Brain microvascular endothelial cell (primary cell): ENCODE data around the gene PKIB.
"Not testable (repeated sequence)": the region's sequence is repeated elsewhere in the genome, so short reads cannot be mapped to it uniquely, and the experiment has no call there.

ENCODE experiments used
- DNase-seq: peaks from one replicate; pipeline ENCODE4 v3.0.0-alpha.2; 2020
- H3K27ac ChIP-seq: fragments of 250-450 bp; sonication (Bioruptor Pico); 2 replicates; pipeline ENCODE4 v1.5.1; 2020; ENCODE audit warnings: mild to moderate bottlenecking, moderate library complexity
- H3K27me3 ChIP-seq: fragments of 250-450 bp; sonication (Bioruptor Pico); replicated peaks from 2 replicates; pipeline ENCODE4 v1.5.1; 2020; ENCODE audit warnings: mild to moderate bottlenecking
- H3K36me3 ChIP-seq: fragments of 250-450 bp; sonication (Bioruptor Pico); replicated peaks from 2 replicates; pipeline ENCODE4 v1.5.1; 2020; ENCODE audit warnings: mild to moderate bottlenecking
- H3K4me3 ChIP-seq: 2 replicates; pipeline ENCODE4 v1.5.1; 2011; ENCODE audit warnings: low read depth, mild to moderate bottlenecking, control low read depth, low read length, moderate library complexity
- in situ Hi-C: cut with HindIII; loops from 2 replicates; pipeline ENCODE4 v1.10.0; 2017; ENCODE audit warnings: low sequenced_read_pairs, low pct_ligation_motif_present
- TF ChIP-seq, protein P1 (sequence below): IDR thresholded peaks from 2 replicates; pipeline ENCODE4 v1.5.1; 2011; ENCODE audit warnings: low read depth, mild to moderate bottlenecking, moderate library complexity, low read length, control low read depth, inconsistent platforms; ENCODE audit errors: missing control alignments

The PKIB gene

DNA sequence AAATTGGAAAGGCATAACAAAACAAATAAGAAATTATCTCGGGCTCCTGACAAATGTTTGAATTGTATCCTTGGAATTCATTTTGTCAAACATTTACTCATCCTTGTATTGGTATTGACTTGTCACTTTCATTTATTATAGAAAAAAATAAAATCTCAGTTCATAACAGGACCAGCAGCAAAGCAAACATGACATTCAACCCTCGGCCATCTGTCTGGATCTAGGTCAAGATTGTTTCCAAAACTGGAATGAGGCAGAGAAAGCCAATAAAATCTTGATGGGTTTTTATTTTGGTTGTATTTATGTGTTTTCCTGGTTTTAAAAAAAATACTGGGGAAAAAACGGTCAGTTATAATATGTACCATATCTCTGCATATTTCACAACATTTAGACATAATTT lies 126.4 kb downstream of the PKIB start:
- in situ Hi-C loops: loop anchor here (25.0 kb wide), 1 partner anchor 101 kb away; no protein-coding TSS in a partner anchor
- DNase-seq: no peak
- Histone ChIP-seq H3K36me3 (no peaks in the 10 kb centered on the region), H3K4me3 (no peak overlapping the region), H3K27me3 (no peaks in the 10 kb centered on the region), H3K27ac (no peak overlapping the region)
- TF ChIP-seq, protein P1, sequence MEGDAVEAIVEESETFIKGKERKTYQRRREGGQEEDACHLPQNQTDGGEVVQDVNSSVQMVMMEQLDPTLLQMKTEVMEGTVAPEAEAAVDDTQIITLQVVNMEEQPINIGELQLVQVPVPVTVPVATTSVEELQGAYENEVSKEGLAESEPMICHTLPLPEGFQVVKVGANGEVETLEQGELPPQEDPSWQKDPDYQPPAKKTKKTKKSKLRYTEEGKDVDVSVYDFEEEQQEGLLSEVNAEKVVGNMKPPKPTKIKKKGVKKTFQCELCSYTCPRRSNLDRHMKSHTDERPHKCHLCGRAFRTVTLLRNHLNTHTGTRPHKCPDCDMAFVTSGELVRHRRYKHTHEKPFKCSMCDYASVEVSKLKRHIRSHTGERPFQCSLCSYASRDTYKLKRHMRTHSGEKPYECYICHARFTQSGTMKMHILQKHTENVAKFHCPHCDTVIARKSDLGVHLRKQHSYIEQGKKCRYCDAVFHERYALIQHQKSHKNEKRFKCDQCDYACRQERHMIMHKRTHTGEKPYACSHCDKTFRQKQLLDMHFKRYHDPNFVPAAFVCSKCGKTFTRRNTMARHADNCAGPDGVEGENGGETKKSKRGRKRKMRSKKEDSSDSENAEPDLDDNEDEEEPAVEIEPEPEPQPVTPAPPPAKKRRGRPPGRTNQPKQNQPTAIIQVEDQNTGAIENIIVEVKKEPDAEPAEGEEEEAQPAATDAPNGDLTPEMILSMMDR: no peak

DNA sequence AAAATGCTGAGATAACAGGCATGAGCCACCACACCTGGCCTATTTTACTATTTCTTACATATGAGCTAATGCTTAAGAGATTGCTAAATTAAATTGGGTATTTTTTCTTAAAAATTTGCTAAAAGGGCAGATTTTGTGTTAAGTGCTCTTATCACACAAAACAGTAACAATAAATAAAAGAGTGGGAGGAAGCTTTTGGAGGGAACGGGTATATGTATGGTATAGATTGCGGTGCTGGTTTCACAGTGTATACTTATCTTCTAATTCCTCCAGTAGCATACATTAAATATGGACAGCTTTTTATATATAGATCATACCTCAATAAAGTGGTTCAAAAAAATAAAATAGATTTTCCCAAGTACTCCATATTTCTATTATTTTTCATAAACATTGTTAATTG lies 129.9 kb downstream of the PKIB start:
- H3K27me3 ChIP-seq: no peaks in the 10 kb centered on the region
- H3K4me3 ChIP-seq: no peak overlapping the region
- in situ Hi-C loops: loop anchor here (25.0 kb wide), 1 partner anchor 97 kb away; no protein-coding TSS in a partner anchor
- DNase-seq: no peak
- no peaks in the 10 kb centered on the region for H3K36me3 ChIP-seq
- no peak overlapping the region for H3K27ac ChIP-seq
- TF ChIP-seq, protein P1: no peak

DNA sequence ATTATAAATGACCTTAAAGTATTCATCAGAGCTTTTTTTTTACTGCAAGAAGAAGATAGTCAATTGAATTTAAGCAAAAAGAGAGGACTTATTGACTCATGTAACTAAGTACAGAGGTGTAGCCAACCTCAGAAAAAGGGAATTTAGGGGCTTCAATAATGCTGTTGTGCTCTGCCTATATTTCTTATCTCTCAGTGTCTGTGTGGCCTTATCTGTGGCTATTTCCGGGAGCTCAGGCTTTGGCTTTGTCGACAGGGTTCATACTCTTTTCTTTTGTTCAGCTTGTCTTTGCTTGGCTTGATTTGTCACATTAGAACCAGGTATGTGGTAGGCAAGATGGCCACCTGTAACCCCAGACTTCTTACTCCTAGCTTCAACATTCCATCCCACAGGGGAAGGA lies 130.7 kb downstream of the PKIB start:
- Histone ChIP-seq H3K36me3 (no peaks in the 10 kb centered on the region), H3K4me3 (no peak overlapping the region), H3K27ac (no peak overlapping the region), H3K27me3 (no peaks in the 10 kb centered on the region)
- TF ChIP-seq, protein P1: no peak
- DNase-seq: no peak
- in situ Hi-C loops: loop anchor here (25.0 kb wide), 1 partner anchor 96 kb away; no protein-coding TSS in a partner anchor

DNA sequence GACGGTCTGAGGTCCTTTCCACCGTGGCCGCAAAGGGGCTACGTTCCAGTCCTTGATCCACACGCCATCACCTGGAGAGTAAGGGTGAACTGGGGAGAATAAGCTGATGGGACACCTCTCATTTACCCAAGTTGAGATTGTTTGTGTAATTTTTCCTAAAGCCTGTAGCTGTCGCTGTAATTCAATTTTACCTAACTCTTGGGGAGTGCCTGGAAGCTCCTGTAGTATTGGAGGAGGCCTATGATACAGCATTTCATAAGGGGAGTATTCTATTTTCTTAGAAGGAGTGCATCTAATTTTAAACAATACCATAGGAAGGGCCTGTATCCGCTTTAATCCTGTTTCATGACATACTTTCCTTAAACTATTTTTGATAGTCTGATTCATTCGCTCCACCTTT lies 134.0 kb downstream of the PKIB start:
- H3K36me3 ChIP-seq, H3K27ac ChIP-seq, H3K4me3 ChIP-seq, H3K27me3 ChIP-seq, DNase-seq: not testable (repeated sequence)
- in situ Hi-C loops: loop anchor here (25.0 kb wide), 1 partner anchor 93 kb away; no protein-coding TSS in a partner anchor
- TF ChIP-seq, protein P1: peak; percentile 43

DNA sequence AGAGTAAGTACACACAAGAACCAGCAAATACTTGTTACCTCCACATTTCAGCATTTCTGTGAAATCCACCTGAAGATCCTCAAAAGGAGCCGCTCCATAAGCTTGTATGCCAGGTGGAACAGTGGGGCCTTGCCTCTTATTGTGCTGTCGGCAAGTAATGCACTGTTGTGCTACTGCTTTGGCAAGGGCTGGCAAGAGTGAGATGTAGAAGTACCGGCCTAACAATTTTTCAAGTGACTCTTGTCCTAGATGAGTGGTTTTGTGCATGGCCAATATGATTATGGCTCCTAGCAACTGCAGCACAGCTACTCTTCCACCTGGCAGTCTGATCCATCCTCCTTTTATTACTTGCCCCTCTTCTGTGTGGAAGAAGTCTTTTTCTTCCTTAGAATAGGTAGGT lies 134.7 kb downstream of the PKIB start:
- not testable (repeated sequence) for H3K4me3 ChIP-seq, H3K27me3 ChIP-seq, H3K27ac ChIP-seq, H3K36me3 ChIP-seq, DNase-seq
- in situ Hi-C loops: loop anchor here (25.0 kb wide), 1 partner anchor 92 kb away; no protein-coding TSS in a partner anchor

DNA sequence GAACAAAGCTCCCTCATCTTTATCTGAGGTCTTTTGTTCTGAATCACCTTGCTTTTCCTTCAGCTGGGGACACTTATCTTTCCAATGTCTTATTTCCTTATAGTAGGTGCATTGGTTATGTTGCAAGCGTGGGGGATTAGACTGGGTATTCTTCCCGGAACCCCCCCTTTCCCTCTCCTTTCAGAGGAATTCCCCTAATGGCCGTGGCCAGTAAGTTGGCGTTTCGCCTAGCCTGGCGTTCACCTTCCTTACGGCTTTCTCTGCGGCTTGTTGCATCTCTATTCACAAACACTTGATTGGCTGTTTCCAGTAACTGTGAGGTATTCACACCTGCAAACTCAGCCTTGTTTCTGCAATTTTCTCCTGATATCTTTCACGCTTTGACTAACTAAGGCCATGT lies 136.5 kb downstream of the PKIB start:
- no peaks in the 10 kb centered on the region for H3K36me3 ChIP-seq
- in situ Hi-C loops: loop anchor here (25.0 kb wide), 1 partner anchor 91 kb away; no protein-coding TSS in a partner anchor

More for the DNA sequence above, 136.5 kb downstream of the PKIB start:
- Histone ChIP-seq H3K27me3 (no peaks in the 10 kb centered on the region), H3K27ac (no peak overlapping the region), H3K4me3 (no peak overlapping the region)
- no peak for DNase-seq
- TF ChIP-seq, protein P1: no peak
